Fibroblast of the aortic adventitia (primary cell): ENCODE data around the gene RUNX1. TPM values are rescaled to one million over a fixed set of nuclear protein-coding genes. Genes with fewer than 3 reads are reported as not detected.

ENCODE experiments used
- DNase-seq: peaks from one replicate; pipeline ENCODE4 v3.0.0-alpha.2; 2010; ENCODE audit warnings: low read depth
- H3K4me3 ChIP-seq: 2 replicates; pipeline ENCODE4 v1.5.1; 2011; ENCODE audit warnings: low read depth, mild to moderate bottlenecking, control low read depth, low read length, moderate library complexity
- CTCF ChIP-seq: IDR thresholded peaks from 2 replicates; pipeline ENCODE4 v1.5.1; 2011; ENCODE audit warnings: mild to moderate bottlenecking, low read length, control low read depth, inconsistent platforms; ENCODE audit not compliant: insufficient read depth
- total RNA-seq: library from RNA; depleted of rRNA; stranded (reverse); fragments of >200 nt; gene quantifications from 2 replicates; pipeline ENCODE4 v1.2.3, GENCODE V29; 2012; ENCODE audit warnings: low replicate concordance

RUNX1 gene
- total RNA-seq, 1 donor = 28.0 TPM

GRCh38 chr21:35053356-35054096, 4.4 kb upstream of the RUNX1 start:
- DNase-seq = peak; percentile 10
- no peak for TF ChIP-seq CTCF
- no peak overlapping the region for H3K4me3 ChIP-seq

GRCh38 chr21:35052801-35053200, 3.7 kb upstream of the RUNX1 start:
- no peak for DNase-seq
- H3K4me3 ChIP-seq = no peak overlapping the region
- TF ChIP-seq CTCF = no peak

- H3K4me3 ChIP-seq = no peak overlapping the region
- DNase-seq = peak; percentile 92
- peak; percentile 70 for TF ChIP-seq CTCF
Measured at GRCh38 chr21:35051287-35051818, 2.3 kb upstream of the RUNX1 start.

- TF ChIP-seq CTCF = no peak
- no peak overlapping the region for H3K4me3 ChIP-seq
- peak; percentile 9 for DNase-seq
Measured at GRCh38 chr21:35050348-35051286, 1.5 kb upstream of the RUNX1 start.

GRCh38 chr21:35048183-35048601, 910 bp downstream of the RUNX1 start:
- no peak for TF ChIP-seq CTCF
- peak overlapping the region; percentile 56 for H3K4me3 ChIP-seq
- no peak for DNase-seq

- no peak for TF ChIP-seq CTCF
- no peak for DNase-seq
- peak overlapping the region; percentile 45 for H3K4me3 ChIP-seq
Measured at GRCh38 chr21:35046880-35047229, 2.2 kb downstream of the RUNX1 start.
